Stomach smooth muscle (tissue), 2 donors: ENCODE measurements around the gene MAN2B1.
A peak's percentile ranks its signal among the peaks of the same experiment; 100 is the strongest.
"Not testable (repeated sequence)": the region's sequence is repeated elsewhere in the genome, so short reads cannot be mapped to it uniquely, and the experiment has no call there.

Experiments
- H3K27ac ChIP-seq: one replicate; pipeline ENCODE4 v1.7.0; 2013; ENCODE audit warnings: mild to moderate bottlenecking, low read length, inconsistent platforms
- H3K27me3 ChIP-seq, 2 donors: one replicate each; pipeline ENCODE4 v1.7.0; 2013; ENCODE audit warnings: low read length in 2 of 2; ENCODE audit not compliant: insufficient read depth in 2 of 2, control insufficient read depth in 1 of 2
- H3K36me3 ChIP-seq, 2 donors: one replicate each; pipeline ENCODE4 v1.7.0; 2013; ENCODE audit warnings: low read length in 2 of 2; ENCODE audit not compliant: control insufficient read depth in 2 of 2, insufficient read depth in 2 of 2
- H3K4me1 ChIP-seq: one replicate; pipeline ENCODE4 v1.7.0; 2013; ENCODE audit warnings: low read length; ENCODE audit not compliant: control insufficient read depth, insufficient read depth
- H3K4me3 ChIP-seq, 2 donors: one replicate each; pipeline ENCODE4 v1.7.0; 2013; ENCODE audit warnings: low read length in 2 of 2
- H3K9ac ChIP-seq, 2 donors: one replicate each; pipeline ENCODE4 v1.7.0; 2013; ENCODE audit warnings: low read length in 2 of 2, mild to moderate bottlenecking in 1 of 2
- H3K9me3 ChIP-seq, 2 donors: one replicate each; pipeline ENCODE4 v1.7.0; 2013; ENCODE audit warnings: low read length in 2 of 2; ENCODE audit not compliant: control insufficient read depth in 2 of 2
- donor health status: healthy.
- donor health status: Pancreatic carcinoma.

The MAN2B1 gene

DNA sequence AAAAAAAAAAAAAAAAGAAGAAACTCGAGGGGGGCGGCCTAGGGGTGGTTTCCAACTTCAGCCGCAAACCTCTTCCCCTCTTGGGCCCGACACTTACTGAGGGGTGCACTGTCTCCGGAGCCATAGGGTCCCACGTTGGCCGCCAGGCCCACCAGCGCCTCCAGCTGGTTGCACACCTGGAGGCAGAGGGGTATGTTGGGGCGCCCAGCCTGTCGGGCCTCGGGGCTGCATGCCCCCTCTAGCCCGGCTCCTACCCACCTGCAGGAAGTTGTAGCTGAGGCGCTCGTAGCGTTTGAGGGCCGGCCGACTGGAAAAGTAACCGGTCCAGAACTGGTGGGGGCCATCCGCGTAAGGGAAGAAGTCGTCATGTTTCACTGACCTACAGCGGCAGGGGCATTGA, 8.6 kb downstream of the MAN2B1 start:
- peaks cover 18 to 33% of the 10 kb centered on the region in 2 donors for H3K36me3 ChIP-seq

DNA sequence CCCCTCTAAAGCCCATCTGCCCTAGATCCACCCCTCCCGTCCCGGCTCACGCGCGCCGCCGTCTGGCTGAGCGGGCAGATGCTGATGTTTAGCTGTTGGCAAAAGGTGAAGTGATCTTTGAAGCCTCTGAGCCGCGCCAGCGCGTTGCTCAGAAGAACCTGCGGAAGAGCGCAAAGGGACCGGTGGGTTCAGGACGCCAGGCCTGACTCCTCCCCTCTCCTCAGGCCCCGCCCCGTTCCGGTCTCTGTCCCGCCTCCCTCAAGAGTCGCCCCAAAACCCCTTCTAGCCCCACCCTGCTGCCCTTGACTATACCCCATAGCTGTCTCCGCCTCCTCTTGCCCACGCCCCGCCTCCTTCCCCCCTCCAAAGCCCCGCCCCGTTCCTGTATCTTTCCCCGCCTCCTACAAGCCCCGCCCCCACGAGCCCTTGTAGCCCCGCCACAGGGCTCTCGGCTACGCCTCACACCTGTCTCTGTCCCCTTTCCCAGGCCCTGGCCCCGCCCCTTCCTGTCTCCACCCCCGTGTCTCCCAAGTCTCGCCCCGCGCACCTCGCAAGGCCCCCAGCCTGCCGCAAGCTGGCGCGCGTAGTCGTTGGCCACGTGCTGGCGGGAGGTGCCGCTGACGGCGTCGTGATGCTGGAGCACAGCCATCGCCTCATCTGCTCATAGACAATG, 9.5 kb downstream of the MAN2B1 start:
- no peak overlapping the region for H3K9ac ChIP-seq
- no peak overlapping the region for H3K4me3 ChIP-seq
- H3K9me3 ChIP-seq: no peaks in the 10 kb centered on the region
- H3K4me1 ChIP-seq: no peaks in the 10 kb centered on the region
- no peaks in the 10 kb centered on the region for H3K27me3 ChIP-seq
- peaks cover 18 to 35% of the 10 kb centered on the region in 2 donors for H3K36me3 ChIP-seq
- H3K27ac ChIP-seq: no peak overlapping the region

More for the DNA sequence above, 8.6 kb downstream of the MAN2B1 start:
- Histone ChIP-seq H3K4me1 (no peaks in the 10 kb centered on the region), H3K4me3 (no peak overlapping the region), H3K9ac (no peak overlapping the region), H3K9me3 (no peaks in the 10 kb centered on the region), H3K27ac (no peak overlapping the region), H3K27me3 (no peaks in the 10 kb centered on the region)

DNA sequence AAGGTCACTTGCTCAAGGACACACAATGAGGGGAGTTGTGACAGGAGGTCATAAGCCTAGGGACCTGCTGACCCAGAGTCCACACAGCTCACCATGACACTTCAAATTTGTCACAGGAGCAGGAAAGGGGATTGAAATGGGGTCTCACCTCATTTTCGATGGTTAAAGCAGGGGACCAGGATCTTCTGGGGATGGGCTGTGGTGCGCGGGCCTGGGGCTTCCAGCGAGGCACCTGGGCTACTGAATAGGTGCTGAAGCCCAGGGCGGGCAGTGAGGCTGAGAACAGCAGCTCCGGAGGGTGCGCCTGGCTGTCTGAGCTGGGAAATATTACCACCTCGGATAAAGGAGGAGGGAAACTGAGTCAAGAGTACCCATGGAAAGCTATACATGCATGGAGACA, 11.0 kb downstream of the MAN2B1 start:
- no peaks in the 10 kb centered on the region for H3K9me3 ChIP-seq
- H3K36me3 ChIP-seq: peaks cover 17 to 29% of the 10 kb centered on the region in 2 donors
- no peak overlapping the region for H3K27ac ChIP-seq
- no peaks in the 10 kb centered on the region for H3K4me1 ChIP-seq
- no peaks in the 10 kb centered on the region for H3K27me3 ChIP-seq
- no peak overlapping the region for H3K4me3 ChIP-seq
- H3K9ac ChIP-seq: no peak overlapping the region

DNA sequence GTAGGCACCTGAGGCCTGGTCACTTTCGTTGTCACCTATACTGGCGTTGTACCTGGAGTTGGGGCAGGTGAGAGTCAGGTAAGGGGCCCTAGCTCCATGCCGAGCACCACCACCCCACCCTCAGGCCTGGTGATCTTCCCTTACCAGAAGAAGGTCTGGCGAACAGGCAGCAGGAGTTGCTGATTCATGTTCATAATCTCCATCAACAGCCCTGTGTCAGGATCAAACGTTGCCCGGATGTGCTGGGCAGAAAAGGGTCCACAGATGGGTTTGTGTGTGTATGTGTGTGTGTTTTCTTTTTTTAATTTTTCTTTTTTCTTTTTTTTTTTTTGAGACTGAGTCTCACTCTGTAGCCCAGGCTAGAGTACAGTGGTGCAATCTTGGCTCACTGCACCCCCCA, 14.3 kb downstream of the MAN2B1 start:
- Histone ChIP-seq H3K4me3 (no peak overlapping the region), H3K27me3 (no peaks in the 10 kb centered on the region), H3K9me3 (no peaks in the 10 kb centered on the region), H3K36me3 (peaks cover 14 to 21% of the 10 kb centered on the region in 2 donors), H3K27ac (no peak overlapping the region), H3K4me1 (peaks cover 10% of the 10 kb centered on the region), H3K9ac (no peak overlapping the region)

DNA sequence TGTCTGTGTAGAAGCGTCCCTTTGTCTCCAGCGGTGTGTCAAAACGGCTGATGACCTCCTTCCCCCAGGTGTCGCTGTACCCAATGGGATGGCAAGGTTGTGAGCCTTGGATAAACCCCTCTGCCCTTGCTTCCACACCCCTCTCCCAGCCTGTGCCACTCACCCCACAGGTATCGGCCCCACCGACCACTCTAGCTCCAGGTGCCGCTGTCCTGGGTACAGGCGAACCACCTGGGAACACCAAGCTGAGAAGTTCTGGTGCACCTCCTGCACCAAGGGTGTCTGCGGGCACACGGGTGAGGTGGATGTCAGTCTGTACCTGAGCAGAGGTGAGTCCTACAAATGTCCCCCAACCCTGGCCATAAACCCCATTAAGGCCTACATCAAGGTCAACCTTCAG, 16.6 kb downstream of the MAN2B1 start:
- Histone ChIP-seq H3K27me3 (no peaks in the 10 kb centered on the region), H3K27ac (no peak overlapping the region), H3K9ac (no peak overlapping the region), H3K9me3 (no peaks in the 10 kb centered on the region), H3K4me1 (peaks cover 10% of the 10 kb centered on the region), H3K4me3 (no peak overlapping the region), H3K36me3 (peaks cover 3 to 5% of the 10 kb centered on the region in 2 donors)

DNA sequence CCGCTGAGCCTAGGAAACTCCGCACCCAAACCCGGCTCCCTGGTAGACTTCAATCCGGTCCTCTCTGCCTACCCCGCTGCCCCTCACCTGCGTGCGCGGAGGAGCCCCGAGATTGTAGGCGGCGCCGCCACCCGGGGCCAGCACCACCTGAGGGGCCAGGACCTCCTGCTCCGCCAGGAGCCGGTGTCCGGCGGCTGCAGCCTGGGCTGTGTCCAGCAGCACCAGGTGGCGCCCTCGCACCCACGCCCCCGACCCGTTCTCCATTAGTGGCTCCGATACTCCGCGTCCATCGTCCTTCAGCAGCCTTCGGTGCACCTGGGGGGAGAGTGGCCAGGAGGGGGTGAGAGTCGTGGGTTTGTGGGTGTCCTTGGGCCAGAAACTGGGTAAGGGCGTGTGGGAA, 18.5 kb downstream of the MAN2B1 start:
- Histone ChIP-seq H3K9me3 (no peaks in the 10 kb centered on the region), H3K4me1 (peaks cover 10% of the 10 kb centered on the region), H3K4me3 (peak overlapping the region; percentile 9 to 66), H3K27me3 (no peaks in the 10 kb centered on the region), H3K9ac (no peak overlapping the region), H3K27ac (no peak overlapping the region), H3K36me3 (peaks cover 2 to 3% of the 10 kb centered on the region in 2 donors)

DNA sequence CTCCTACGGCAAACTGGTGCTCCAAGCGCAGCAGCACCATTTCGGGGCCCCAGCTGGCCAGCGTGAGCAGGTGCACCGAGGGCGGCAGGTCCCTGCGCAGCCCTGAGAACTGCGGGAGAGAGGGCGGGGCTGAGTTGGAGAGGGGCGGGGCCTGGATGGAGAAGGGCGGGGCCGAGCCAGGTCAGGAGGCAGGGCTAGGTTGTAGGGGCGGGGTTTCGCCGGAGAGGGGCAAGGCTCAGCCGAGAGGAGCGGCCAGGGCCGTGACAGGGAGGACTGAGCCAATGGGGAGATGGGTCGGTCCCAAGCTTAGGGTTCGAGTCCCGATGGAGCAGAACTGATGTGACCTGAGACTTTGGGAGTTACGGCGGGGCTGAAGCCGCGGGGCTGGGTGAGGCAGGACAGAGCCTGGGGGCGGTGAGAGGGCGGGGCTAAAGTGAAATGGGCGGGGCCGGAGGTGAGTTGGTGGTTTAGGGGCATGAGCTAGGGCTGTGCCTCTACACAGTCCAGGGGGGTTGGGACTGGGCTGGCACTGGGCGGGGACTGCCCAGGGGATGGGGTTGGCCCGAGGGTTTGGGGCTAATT, 19.0 kb downstream of the MAN2B1 start:
- Histone ChIP-seq H3K27me3 (no peaks in the 10 kb centered on the region), H3K4me1 (peaks cover 10% of the 10 kb centered on the region), H3K9me3 (no peaks in the 10 kb centered on the region), H3K27ac (no peak overlapping the region), H3K9ac (no peak overlapping the region), H3K36me3 (peaks cover 2 to 3% of the 10 kb centered on the region in 2 donors), H3K4me3 (peak overlapping the region; percentile 9 to 66)

DNA sequence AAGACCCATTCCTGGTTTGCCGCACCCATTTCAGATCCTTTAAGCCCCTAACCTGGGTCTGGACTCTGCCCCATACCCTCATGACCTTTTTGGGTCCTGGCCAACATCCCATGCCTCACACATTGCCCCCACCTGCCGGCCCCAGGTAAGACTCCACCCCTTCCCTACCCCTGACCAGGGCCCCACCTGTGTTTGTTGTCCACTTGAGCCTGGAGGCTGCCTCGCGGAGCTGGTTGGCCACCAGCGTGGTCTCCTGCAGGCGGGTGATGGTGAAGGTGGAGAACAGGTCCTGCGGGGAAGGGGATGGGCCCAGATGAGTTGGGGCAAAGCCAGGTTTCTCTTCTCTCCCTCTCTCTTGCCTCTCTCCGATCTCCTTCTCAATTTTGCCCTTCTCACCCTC, 19.5 kb downstream of the MAN2B1 start:
- no peak overlapping the region for H3K9ac ChIP-seq
- H3K4me3 ChIP-seq: peak overlapping the region; percentile 9 to 44
- H3K9me3 ChIP-seq: no peaks in the 10 kb centered on the region
- peaks cover 10% of the 10 kb centered on the region for H3K4me1 ChIP-seq
- no peak overlapping the region for H3K27ac ChIP-seq
- no peaks in the 10 kb centered on the region for H3K27me3 ChIP-seq
- H3K36me3 ChIP-seq: peaks cover 0 to 3% of the 10 kb centered on the region in 2 donors

DNA sequence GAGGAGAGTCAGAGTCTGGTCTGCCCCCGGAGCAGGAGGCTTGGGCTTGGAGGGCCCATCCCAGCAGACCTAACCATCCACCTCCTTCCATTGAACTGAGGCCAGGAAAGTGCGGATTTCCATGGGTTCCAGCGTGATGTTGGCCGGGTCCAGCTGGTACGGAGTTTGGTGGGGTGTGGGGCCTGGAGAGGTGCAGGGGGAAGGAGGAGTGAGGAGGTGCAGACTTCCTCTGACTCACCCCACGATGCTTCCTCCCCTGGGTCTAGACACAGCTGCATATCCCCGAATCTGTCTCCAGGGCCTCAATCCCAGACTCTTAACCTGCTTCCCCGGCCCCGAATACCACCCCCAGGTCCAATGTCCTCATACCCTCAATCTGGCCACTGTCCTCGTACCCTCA, 20.0 kb downstream of the MAN2B1 start:
- H3K36me3 ChIP-seq: peaks cover 0 to under 1% of the 10 kb centered on the region in 2 donors
- H3K9me3 ChIP-seq: no peaks in the 10 kb centered on the region
- H3K9ac ChIP-seq: no peak overlapping the region
- no peaks in the 10 kb centered on the region for H3K27me3 ChIP-seq
- peaks cover 10% of the 10 kb centered on the region for H3K4me1 ChIP-seq
- H3K4me3 ChIP-seq: no peak overlapping the region
- H3K27ac ChIP-seq: no peak overlapping the region

DNA sequence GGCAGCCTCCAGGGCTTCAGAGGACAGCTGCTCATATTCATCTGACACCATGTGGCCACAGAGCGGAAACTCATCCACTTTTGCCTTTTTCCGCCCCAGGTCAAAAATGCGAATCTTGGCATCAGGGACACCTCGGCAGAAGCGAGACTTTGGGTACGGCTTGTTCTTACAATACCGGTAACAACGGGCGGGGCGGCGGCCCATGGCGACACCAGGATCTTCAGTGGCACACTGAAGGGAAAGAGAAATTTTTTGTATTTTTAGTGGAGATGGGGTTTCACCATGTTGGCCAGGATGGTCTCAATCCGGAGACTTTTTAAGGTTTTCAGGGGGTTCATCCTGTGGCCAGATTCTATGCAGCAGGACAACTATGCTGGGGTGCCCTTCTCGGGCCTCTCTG, 22.8 kb downstream of the MAN2B1 start:
- peaks cover 17% of the 10 kb centered on the region for H3K4me1 ChIP-seq
- H3K4me3 ChIP-seq, H3K36me3 ChIP-seq, H3K9ac ChIP-seq, H3K27ac ChIP-seq, H3K27me3 ChIP-seq, H3K9me3 ChIP-seq: not testable (repeated sequence)

DNA sequence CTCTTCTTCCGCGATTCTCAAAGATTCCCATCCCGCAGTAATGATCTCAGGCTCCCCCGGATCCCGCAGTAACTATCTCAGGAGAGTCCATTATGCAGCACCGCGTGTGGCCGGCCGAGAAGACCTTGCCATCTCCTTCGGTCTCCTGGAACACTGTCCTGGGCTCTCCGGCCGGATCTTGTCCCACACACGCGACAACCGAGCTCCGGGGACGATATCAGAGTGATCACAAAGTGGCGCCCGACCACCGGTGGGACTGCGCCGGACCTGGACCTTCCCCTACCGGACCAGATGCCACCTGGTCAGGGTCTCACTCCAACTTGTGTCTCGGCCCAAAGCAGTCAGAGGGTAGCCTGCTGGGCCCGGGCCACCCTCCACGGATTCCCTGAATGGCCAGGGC, 24.0 kb downstream of the MAN2B1 start:
- Histone ChIP-seq H3K4me1 (peaks cover 7% of the 10 kb centered on the region), H3K9ac (no peak overlapping the region), H3K27ac (no peak overlapping the region), H3K4me3 (no peak overlapping the region), H3K9me3 (no peaks in the 10 kb centered on the region), H3K27me3 (no peaks in the 10 kb centered on the region), H3K36me3 (no peaks in the 10 kb centered on the region)
